GM18511 (cell line): ENCODE measurements around the gene ZFP62.
A peak's percentile ranks its signal among the peaks of the same experiment; 100 is the strongest.

Experiments used
- ATAC-seq: cut with Tn5 transposase; IDR thresholded peaks from one replicate; pipeline ENCODE4 v1.9.1; 2021; ENCODE audit warnings: mild to moderate bottlenecking, moderate library complexity; ENCODE audit not compliant: unreplicated experiment

ZFP62 gene

GRCh38 chr5:180811623-180812124 lies 49.4 kb downstream of the ZFP62 start:
- ATAC-seq = no peak

GRCh38 chr5:180810959-180811622 lies 50.0 kb downstream of the ZFP62 start:
- ATAC-seq = no peak

GRCh38 chr5:180810210-180810958 lies 50.7 kb downstream of the ZFP62 start:
- ATAC-seq = peak; percentile 74

GRCh38 chr5:180809403-180810209 lies 51.5 kb downstream of the ZFP62 start:
- peak; percentile 60 for ATAC-seq

GRCh38 chr5:180808461-180809000 lies 52.5 kb downstream of the ZFP62 start:
- ATAC-seq = no peak

GRCh38 chr5:180807654-180808414 lies 53.2 kb downstream of the ZFP62 start:
- ATAC-seq = no peak

GRCh38 chr5:180807046-180807445 lies 54.0 kb downstream of the ZFP62 start:
- no peak for ATAC-seq

GRCh38 chr5:180806351-180807011 lies 54.6 kb downstream of the ZFP62 start:
- no peak for ATAC-seq

GRCh38 chr5:180804129-180804618 lies 56.9 kb downstream of the ZFP62 start:
- ATAC-seq = peak; percentile 2

- peak; percentile 68 for ATAC-seq
Measured at GRCh38 chr5:180803181-180804128, 57.6 kb downstream of the ZFP62 start.

GRCh38 chr5:180802325-180803180 lies 58.5 kb downstream of the ZFP62 start, which contains the start of gene MGAT1:
Gene MGAT1, minus strand, starts transcription at chr5:180802806. Its CDS starts 9,835 bp downstream, at chr5:180792971.
- peak; percentile 43 for ATAC-seq

GRCh38 chr5:180801596-180802324 lies 59.3 kb downstream of the ZFP62 start:
- peak; percentile 2 for ATAC-seq

GRCh38 chr5:180799902-180800801 lies 60.9 kb downstream of the ZFP62 start:
- no peak for ATAC-seq

- ATAC-seq = no peak
Measured at GRCh38 chr5:180799194-180799593, 61.9 kb downstream of the ZFP62 start.

- no peak for ATAC-seq
Measured at GRCh38 chr5:180798193-180798592, 62.9 kb downstream of the ZFP62 start.
